Renal cortex interstitium (tissue), 11 donors: ENCODE data around the gene ZMYND19. TPM values are rescaled to one million over a fixed set of nuclear protein-coding genes. Genes with fewer than 3 reads are reported as not detected.
A peak's percentile ranks its signal among the peaks of the same experiment; 100 is the strongest.

Source experiments
- DNase-seq, 11 donors: peaks; one replicate each; pipeline ENCODE4 v3.0.0-alpha.2; 2013; ENCODE audit warnings: low read depth in 9 of 11, low spot score in 4 of 11; ENCODE audit errors: extremely low read depth in 1 of 11
- polyA plus RNA-seq, 3 donors: library from polyadenylated mRNA; unstranded; fragments of 120-200 nt; gene quantifications; one replicate each; pipeline ENCODE4 v1.2.1, GENCODE V29; 2013; ENCODE audit not compliant: insufficient read length in 3 of 3

Gene ZMYND19
- polyA plus RNA-seq, 3 donors = 18.9 to 24.3 (median 20.5) TPM

GRCh38 chr9:137619240-137620047, 29.1 kb upstream of the ZMYND19 start:
- no peak for DNase-seq

GRCh38 chr9:137618105-137619067, 28.1 kb upstream of the ZMYND19 start, which contains the start of gene EHMT1:
EHMT1 (plus strand) TSS chr9:137619005; CDS start chr9:137619029, 24 bp downstream.
- peak in 10 of 11 donors; percentile 61 to 89 (median 83) for DNase-seq

GRCh38 chr9:137615387-137615871, 25.1 kb upstream of the ZMYND19 start:
- no peak for DNase-seq

- no peak for DNase-seq
Observed at GRCh38 chr9:137614631-137615386, 24.5 kb upstream of the ZMYND19 start.

- DNase-seq = no peak
Observed at GRCh38 chr9:137613738-137614523, 23.6 kb upstream of the ZMYND19 start.

- DNase-seq = no peak
Observed at GRCh38 chr9:137613259-137613658, 22.9 kb upstream of the ZMYND19 start.

GRCh38 chr9:137612741-137613142, 22.4 kb upstream of the ZMYND19 start:
- no peak for DNase-seq

- no peak for DNase-seq
Observed at GRCh38 chr9:137611623-137612609, 21.6 kb upstream of the ZMYND19 start.

GRCh38 chr9:137610944-137611343, 20.6 kb upstream of the ZMYND19 start:
- no peak for DNase-seq

- DNase-seq = no peak
Observed at GRCh38 chr9:137607141-137607857, 17.0 kb upstream of the ZMYND19 start.

GRCh38 chr9:137606734-137607138, 16.4 kb upstream of the ZMYND19 start:
- DNase-seq = no peak

- no peak for DNase-seq
Observed at GRCh38 chr9:137606005-137606621, 15.8 kb upstream of the ZMYND19 start.

GRCh38 chr9:137605121-137606004, 15.1 kb upstream of the ZMYND19 start, which contains the start of gene ARRDC1:
ARRDC1 (plus strand) TSS chr9:137605686; CDS start chr9:137605718, 32 bp downstream.
- peak in 9 of 11 donors; percentile 47 to 89 (median 87) for DNase-seq

GRCh38 chr9:137604345-137605086, 14.2 kb upstream of the ZMYND19 start:
- no peak for DNase-seq
